Kidney epithelial cell (primary cell): ENCODE measurements around the gene KCNH3. TPM values are rescaled to one million over a fixed set of nuclear protein-coding genes. Genes with fewer than 3 reads are reported as not detected.
"Not testable (repeated sequence)": the region's sequence is repeated elsewhere in the genome, so short reads cannot be mapped to it uniquely, and the experiment has no call there.

ENCODE experiments used
- DNase-seq: peaks from one replicate; pipeline ENCODE4 v3.0.0-alpha.2; 2010; ENCODE audit warnings: low read depth
- H3K27me3 ChIP-seq: 2 replicates; pipeline ENCODE4 v1.6.0; 2011; ENCODE audit warnings: low read length; ENCODE audit not compliant: control insufficient read depth, insufficient read depth
- H3K36me3 ChIP-seq: 2 replicates; pipeline ENCODE4 v1.5.1; 2011; ENCODE audit warnings: low read length; ENCODE audit not compliant: control insufficient read depth, insufficient read depth
- H3K4me3 ChIP-seq: 2 replicates; pipeline ENCODE4 v1.5.1; 2011; ENCODE audit warnings: low read depth, mild to moderate bottlenecking, control low read depth, low read length
- CTCF ChIP-seq: IDR thresholded peaks from 2 replicates; pipeline ENCODE4 v1.5.1; 2011; ENCODE audit warnings: mild to moderate bottlenecking, moderate library complexity, low read length, control low read depth, inconsistent platforms; ENCODE audit not compliant: insufficient read depth, poor library complexity, severe bottlenecking
- total RNA-seq: library from RNA; depleted of rRNA; stranded (reverse); fragments of >200 nt; gene quantifications from 2 replicates; pipeline ENCODE4 v1.2.3, GENCODE V29; 2015

KCNH3 gene
- total RNA-seq, 1 donor from 2014 or later = 0.21 TPM

- no peak overlapping the region for H3K4me3 ChIP-seq
- DNase-seq = no peak
These were observed 49.5 kb downstream of the KCNH3 start for GRCh38 chr12:49588281-49588680.

GRCh38 chr12:49588721-49589516 lies 50.1 kb downstream of the KCNH3 start:
- H3K27me3 ChIP-seq = no peaks in the 10 kb centered on the region
- DNase-seq = no peak

More at GRCh38 chr12:49588281-49588680, 49.5 kb downstream of the KCNH3 start:
- Histone ChIP-seq H3K27me3 (no peaks in the 10 kb centered on the region), H3K36me3 (no peaks in the 10 kb centered on the region)
- no peak for TF ChIP-seq CTCF

GRCh38 chr12:49598527-49598926 lies 59.7 kb downstream of the KCNH3 start:
- no peak for DNase-seq
- Histone ChIP-seq H3K27me3 (no peaks in the 10 kb centered on the region), H3K4me3 (no peak overlapping the region), H3K36me3 (no peaks in the 10 kb centered on the region)
- TF ChIP-seq CTCF = no peak

More at GRCh38 chr12:49588721-49589516, 50.1 kb downstream of the KCNH3 start:
- no peak overlapping the region for H3K4me3 ChIP-seq
- no peaks in the 10 kb centered on the region for H3K36me3 ChIP-seq
- no peak for TF ChIP-seq CTCF

GRCh38 chr12:49599961-49600360 lies 61.1 kb downstream of the KCNH3 start:
- H3K27me3 ChIP-seq = no peaks in the 10 kb centered on the region
- TF ChIP-seq CTCF = no peak
- H3K36me3 ChIP-seq = no peaks in the 10 kb centered on the region
- DNase-seq = no peak
- H3K4me3 ChIP-seq = no peak overlapping the region

- TF ChIP-seq CTCF = no peak
- H3K27me3 ChIP-seq = no peaks in the 10 kb centered on the region
- H3K4me3 ChIP-seq = no peak overlapping the region
- DNase-seq = no peak
- H3K36me3 ChIP-seq = no peaks in the 10 kb centered on the region
These were observed 64.9 kb downstream of the KCNH3 start for GRCh38 chr12:49603721-49604120.

GRCh38 chr12:49604856-49605255 lies 66.0 kb downstream of the KCNH3 start:
- Histone ChIP-seq H3K27me3 (peaks cover 2% of the 10 kb centered on the region), H3K36me3 (no peaks in the 10 kb centered on the region), H3K4me3 (no peak overlapping the region)
- DNase-seq = no peak
- TF ChIP-seq CTCF = no peak

- not testable (repeated sequence) for DNase-seq, H3K27me3 ChIP-seq, H3K36me3 ChIP-seq, H3K4me3 ChIP-seq
These were observed 66.7 kb downstream of the KCNH3 start, which contains the start of gene FAM186B for GRCh38 chr12:49605539-49605938. FAM186B (minus strand) TSS chr12:49605639; CDS start chr12:49605477, 162 bp downstream.
